Fibroblast of skin of abdomen (primary cell): Measurements from ENCODE around the gene DNAJC16.
A peak's percentile ranks its signal among the peaks of the same experiment; 100 is the strongest.
"Not testable (repeated sequence)": the region's sequence is repeated elsewhere in the genome, so short reads cannot be mapped to it uniquely, and the experiment has no call there.

ENCODE experiments used
- DNase-seq: peaks from one replicate; pipeline ENCODE4 v3.0.0-alpha.2; 2013

Gene DNAJC16

DNA sequence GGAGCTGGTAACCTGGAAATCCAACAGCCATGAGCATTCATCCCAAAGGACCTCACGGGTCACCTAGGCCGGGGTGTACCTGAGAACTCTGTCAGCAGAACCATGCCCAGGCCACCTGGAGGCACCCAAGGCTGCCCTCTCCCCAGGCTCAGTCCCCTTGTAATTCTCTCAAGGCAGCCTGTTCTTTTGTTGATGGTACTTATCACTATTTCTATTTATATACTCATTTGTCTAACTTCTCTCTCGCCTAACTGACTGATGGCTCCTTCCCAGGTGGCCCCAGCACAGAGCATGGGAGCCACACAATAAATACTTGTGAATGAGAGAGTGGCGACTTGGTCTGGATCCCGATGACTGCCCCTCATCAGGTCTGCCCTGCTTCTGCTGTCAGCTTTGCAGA is 19.4 kb upstream of the DNAJC16 start:
- DNase-seq = no peak

DNA sequence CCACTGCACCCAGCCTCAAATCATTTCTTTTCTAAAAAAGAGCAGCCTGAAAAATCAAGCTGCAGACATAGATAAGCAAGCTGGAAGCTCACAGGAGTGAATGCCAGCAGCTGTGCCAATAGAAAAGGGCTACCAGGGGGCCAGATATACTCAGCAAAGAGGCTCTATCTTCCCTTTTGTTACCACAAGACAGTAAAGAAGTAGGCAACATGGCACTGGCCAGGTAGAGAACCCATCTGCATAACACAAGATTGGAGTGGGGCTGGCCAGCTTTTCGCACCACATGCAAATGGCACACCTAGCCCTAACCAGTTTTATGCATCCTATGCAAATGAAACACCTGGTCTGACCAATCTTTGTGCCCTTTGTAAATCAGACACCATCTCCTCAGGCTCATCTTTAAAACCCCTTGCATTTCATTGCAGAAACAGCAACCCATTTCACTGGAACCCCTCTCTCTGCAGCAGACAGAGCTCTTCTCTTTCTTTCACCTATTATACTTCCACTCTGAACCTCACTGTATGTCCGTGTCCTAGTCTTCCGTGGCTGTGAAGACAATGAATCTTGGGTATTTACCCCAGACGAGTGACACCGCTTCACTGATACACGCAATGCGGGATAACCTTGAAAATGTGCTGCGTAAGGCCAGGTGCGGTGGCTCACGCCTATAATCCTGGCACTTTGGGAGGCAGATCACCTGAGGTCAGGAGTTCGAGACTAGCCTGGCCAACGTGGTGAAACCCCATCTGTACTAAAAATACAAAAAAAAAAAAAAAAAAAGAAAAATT is 17.8 kb upstream of the DNAJC16 start:
- DNase-seq = no peak

DNA sequence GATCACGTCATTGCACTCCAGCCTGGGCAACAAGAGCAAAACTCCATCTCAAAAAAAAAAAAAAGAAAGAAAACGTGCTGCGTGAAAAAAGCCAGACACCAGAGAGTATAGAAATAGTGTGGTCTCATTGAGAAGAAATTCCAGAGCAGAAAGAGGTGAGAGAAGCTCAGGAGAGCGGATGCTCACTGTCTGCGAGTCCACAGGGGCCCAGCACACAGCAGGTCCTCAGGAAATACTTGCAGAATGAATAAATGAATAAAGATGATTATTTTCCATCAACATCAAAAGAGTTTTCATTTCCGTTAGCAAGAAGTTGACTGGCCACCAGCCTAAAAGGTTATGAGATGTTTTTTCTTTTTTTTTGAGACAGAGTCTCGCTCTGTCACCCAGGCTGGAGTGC is 17.1 kb upstream of the DNAJC16 start:
- DNase-seq = no peak

DNA sequence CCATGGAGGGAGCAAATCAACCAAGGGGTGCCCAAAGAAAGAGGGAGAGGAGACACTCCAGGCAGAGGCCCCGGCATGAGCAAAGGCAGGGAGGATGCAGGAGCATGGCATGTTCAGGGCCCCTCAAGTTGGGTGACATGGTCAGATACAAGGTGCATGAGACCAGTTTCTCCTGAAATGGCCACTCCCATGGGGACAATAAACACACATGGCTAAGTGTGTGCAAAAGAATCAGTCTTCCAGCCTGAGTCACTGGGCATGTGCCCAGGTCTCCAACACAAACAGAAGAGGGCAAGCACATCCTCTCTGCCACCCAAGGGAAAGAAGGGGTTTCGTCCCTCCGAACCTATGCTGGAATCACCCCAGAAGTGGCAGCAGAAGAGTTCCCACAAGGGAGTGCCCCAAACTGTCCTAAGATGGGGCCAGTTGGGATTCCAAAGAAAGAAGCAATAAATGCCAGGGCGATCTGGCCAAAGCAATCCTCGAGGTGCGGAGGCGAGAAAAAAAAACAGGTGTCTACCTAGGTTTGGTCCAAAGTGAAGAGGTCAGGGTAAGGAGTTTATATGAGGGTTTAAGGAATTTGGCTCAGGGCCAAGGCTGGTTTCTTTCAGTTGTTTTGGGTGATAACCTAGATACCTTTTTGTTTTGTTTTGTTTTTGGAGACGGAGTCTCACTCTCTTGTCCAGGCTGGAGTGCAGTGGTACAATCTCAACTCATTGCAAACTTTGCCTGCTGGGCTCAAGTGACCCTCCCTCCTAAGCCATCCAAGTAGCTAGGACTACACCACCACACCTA is 15.8 kb upstream of the DNAJC16 start:
- no peak for DNase-seq

DNA sequence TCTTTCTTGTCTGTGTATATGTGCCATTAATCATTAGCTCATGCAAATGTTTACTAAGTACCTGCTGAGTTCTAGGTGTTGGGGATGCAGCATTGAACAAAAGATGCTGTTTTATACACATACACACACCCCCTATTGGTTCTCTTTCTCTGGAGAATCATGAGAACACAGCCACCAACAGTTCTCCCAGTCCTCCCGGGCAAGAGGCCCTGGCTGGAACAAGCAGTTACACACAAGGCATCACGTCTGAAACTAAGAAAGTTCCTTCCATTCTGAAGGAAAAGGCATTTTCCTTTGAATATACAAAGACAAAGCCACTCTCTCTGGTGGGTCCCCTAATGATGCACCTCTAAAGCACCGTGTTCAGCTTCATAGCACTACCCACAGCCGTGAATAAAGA is 13.5 kb upstream of the DNAJC16 start:
- no peak for DNase-seq

DNA sequence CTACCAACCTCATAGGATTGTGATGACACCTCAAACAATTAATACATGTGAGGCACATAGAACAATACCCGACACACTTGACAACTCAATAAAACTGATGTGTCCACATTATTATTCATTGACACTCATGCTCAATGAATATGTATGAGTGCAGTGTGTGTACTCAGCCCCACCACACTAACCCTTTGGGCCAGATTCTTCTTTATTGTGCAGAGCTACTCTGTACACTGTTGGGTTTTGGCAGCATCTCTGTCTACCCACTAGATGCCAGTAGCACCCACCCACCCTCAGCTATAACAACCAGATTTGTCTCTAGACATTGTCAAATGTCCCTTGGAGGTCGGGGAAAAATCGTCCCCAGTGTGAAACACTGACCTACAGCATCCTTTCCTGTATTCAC is 12.7 kb upstream of the DNAJC16 start:
- DNase-seq = no peak

DNA sequence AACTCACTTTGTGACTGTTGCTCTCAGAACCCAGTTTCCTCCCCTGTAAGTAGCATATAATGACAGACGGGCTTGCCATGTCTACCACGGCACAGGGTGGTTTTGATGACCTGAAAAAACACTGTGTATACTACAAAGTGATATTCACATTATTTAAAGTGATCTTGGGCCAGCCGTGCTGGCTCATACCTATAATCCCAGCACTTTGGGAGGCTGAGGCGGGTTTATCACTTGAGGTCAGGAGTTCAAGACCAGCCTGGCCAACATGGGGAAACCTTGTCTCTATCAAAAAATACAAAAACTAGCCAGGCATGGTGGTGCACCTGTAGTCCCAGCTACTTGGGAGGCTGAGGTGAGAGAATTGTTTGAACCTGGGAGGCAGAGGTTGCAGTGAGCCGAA is 12.1 kb upstream of the DNAJC16 start:
- not testable (repeated sequence) for DNase-seq

DNA sequence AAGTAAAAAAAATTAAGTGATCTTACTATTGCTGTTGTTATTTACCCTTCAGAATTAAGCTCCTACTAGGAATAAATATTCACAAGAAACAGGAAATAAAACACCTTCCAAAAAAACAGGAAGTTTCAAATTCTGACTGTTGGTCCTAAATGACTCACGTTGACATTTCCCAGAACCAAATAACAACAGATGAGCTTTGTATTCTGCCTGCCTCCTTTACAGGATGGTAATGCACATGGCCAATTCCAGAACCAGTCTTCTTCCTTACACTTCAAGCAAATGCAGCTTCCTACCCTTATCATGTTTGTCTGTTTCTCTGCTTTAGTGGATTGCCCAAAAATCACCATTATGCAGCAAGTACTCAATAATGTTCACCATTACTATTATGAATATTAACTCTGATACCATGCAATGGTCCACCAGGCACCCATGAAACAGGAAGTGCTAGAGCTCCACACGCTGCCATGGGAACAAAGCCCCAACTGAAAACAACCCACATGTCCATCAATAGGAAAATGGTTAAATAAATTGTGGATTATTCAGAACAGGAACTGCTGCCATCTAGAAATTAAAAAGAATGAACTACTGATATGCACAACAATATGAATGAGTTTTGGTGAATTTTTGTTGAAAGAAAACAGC is 11.5 kb upstream of the DNAJC16 start:
- DNase-seq = no peak

DNA sequence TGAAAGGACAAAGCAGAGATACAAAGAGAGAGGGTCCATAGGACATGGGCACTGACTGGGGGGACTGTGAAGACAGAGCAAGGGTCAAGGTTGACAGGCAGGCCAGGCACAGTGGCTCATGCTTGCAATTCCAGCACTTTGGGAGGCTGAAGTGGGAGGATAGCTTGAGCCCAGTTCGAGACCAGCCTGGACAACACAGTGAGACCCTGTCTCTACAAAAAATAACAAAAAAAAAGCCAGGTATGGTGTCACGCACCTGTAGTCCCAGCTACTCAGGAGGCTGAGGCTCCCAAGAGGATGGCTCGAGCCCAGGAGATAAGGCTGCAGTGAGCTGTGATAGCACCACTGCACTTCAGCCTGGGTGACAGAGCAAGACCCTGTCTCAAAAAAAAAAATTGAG is 7.0 kb upstream of the DNAJC16 start:
- no peak for DNase-seq

DNA sequence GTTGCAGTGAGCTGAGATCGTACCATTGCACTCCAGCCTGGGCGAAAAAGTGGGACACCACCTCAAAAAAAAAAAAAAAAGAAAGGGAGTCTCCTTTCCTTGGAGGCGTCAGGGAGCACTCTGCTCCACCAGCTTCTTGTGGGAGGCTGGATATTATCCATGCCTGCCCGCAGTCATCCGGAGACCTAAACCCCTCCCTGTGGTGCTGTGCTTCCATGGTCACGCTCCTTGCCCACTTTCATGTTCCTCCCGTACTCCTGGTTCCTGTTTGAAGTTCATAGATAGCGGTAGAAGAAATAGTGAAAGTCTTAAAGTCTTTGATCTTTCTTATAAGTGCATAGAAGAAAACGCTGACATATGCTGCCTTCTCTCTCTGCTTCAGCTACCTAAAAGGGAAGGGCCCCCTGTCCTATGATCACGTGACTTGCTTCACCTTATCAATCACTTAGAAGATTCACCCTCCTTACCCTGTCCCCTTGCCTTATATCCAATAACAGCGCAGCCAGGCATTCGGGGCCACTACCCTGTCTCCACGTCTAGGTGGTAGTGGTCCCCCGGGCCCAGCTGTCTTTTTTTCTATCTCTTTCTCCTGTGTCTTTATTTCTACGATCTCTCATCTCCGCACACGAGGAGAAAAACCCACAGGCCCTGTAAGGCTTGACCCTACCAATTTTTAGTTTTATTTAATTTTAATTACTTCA is 5.3 kb upstream of the DNAJC16 start:
- DNase-seq = not testable (repeated sequence)

DNA sequence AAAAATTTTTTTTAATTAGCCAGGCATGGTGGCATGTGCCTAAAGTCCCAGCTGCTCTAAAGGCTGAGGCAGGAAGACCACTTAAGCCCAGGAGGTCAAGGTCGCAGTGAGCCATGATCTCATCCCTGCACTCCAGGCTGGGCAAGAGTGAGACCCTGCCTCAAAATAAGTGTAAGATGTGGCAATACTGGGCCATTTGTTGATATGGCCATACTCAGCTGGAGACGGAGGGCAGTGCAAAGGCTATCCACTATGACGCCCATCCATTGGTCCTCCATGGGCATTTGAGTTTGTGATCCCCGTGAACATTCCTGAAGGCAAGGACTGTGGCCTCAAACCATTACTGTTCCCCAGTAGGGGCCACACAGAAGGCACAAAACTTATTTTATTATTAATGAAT is 4.1 kb upstream of the DNAJC16 start:
- no peak for DNase-seq

DNA sequence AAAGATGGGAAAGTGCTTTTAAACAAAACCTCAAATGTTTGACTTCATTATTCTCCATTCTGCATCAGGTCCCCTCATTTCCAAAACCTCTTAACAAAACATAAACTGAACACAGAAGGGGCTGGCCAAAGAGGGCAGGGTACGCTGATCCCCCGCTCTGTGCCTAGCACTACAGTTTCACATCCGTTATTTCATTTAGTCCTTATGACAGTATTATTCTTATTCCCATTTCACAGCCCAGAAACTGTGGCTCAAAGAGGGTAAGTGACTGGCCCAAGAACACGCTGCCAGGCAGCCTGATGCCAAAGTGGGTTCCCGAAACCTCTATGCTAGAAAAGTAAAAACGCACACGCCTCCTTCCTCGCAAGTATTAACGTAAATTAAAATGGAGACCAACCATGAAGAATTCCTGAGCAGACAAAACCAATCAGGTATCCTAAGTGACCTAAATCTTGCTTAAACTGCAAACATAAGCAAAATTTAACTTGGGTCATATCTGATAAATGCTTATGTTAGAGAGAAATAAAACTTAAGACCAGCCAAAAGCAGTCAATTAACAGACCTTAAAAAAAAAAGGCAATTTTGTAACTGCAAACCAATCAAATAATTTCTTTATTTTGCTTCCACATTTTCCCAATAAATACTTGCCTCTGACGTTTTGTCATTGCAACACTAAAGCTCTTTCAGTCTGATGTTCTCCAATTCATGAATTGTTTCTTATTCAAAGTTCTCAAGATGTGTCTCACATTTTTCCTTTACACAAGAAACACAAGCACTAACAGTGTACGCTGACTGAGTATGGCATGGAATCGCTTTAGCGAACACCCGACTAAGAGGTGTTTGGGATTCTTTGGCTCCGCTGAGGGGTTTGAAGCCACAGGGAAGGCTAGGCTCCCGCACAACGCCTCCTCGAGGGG is 3.3 kb upstream of the DNAJC16 start:
- DNase-seq = no peak

DNA sequence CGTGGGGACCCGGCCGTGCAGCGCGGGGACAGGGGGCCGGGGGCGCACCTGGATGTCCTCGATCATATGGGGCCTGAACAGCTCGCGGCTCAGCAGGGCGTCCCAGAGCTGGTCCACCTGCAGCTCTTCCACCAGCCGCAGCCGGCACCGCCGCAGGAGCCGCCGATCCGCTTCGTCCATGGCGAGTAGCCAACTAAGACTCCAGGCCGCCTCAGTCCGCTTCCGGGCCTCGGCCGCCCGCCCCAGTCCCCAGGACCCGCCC is 2.7 kb upstream of the DNAJC16 start, which contains the start of gene CASP9:
Gene CASP9, minus strand, starts transcription at position 195 of the 262 bp plus-strand sequence. Its CDS starts 15 bp downstream, at position 180.
- DNase-seq = no peak

DNA sequence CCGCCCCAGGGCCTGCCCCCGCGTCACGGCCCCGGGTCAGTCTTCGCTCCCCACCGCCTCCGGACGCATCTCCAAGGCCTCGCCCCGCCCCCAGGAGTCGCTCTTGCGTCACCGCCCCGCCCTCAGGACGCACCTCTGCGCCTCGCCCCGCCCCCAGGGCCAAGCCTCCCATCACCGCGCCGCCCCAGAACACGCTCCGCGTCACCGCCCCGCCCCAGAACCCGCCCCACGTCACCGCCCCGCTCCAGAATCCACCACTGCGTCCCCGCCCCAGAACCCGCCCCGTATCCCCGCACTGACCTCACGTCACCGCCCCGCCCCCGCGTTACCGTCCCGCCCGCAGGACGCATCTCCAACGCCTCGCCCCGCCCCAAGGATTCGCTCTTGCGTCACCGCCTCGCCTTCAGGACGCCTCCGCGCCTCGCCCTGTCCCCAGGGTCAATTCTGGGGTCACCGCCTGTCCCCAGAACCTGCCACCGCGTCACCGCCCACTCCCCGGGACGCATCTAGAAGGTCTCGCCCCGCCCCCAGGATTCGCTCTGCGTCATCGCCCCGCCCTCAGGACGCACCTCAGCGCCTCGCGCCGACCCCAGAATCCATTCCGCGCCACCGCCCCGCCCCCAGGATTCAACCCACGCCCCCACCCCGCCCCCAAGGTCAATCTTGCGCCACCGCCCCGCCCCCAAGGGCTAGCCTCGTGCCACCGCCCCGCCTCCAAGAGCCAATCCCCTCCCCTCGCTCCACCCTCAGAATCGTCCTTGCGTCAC is 2.2 kb upstream of the DNAJC16 start:
- peak; percentile 99 for DNase-seq

DNA sequence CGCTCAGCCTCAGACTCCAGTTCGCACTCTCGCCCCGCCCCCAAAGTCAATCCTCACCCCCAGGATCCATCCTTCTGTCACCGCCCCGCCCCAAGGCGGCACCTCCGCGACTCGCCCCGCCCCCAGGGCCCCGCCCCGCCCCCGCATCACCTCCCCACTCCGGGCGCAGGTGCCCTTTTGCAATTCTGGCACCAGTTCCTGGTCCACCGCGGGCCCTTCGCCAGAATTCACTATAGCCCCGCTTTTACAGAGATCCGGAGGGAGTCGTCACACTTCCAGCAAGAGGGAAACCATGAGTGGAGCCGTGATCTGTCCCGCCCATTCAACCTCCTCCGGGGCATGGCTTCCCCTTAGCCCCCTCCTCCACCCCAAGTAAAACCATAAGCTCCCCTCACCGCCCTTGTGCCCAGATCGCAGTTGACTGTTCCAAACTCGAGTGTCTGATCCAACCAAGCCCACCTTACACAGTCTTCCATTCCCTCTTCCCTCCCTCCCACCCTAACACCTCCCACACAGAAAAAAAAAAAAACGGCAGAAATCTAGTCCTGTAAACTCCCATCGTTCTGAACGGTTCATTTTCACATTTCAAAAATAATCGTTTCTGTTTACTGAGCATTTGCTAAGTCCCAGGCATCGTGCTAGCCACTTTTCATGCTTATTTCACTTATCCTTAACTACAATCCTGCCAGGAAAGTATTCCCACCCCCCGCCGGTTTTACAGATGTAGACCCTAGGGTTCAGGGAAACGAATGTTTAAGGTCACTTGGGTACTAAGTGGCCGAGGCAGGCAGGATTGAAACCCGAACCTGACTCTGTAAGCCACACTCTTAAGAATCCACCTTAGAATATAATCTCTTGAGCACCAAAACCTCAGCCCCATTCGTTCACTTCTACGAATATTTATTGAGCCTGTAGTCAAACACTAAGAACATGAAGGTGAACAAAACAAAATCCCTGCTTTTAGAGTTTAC is 1.3 kb upstream of the DNAJC16 start:
- no peak for DNase-seq

DNA sequence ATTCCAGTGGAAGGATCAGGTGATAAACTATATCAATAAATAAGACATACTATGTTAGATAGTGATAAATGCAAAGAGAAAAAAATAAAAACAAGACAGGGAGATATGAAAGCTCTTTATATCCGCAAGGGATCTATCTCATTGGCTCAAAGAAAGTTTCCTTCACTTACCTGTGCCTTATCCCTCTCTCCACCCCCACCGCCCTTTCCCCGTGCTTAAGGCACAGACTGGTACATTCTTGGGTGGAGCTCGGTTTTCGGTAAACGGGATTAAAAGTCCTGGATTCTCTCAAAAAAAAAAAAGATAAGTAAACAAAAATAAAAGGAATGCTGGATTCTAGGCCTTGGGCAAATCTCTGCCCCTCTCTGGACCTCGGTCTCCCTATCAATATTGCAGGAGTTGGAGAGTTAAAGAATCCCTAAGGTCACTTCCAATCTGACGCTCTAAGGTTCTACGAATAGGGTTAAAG is 593 bp upstream of the DNAJC16 start:
- no peak for DNase-seq

DNA sequence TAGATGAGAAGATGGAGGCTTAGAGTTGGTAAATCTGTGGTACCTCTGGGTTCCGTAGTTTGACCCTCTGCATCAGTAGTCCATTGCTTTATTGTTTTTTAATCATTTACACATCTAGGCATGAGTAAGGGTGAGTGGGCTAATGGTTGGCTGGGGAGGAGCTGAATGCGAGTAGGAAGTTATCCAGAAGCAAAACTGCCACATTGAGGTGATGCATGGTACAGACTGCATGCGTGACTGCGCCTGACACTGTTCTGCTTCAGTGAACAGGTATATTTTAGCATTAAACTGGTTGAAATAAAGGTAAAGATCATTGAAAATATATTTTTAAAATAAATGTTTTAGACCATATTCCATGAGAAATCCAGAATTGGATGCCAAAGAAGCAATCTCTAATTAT is 4.4 kb downstream of the DNAJC16 start:
- no peak for DNase-seq

DNA sequence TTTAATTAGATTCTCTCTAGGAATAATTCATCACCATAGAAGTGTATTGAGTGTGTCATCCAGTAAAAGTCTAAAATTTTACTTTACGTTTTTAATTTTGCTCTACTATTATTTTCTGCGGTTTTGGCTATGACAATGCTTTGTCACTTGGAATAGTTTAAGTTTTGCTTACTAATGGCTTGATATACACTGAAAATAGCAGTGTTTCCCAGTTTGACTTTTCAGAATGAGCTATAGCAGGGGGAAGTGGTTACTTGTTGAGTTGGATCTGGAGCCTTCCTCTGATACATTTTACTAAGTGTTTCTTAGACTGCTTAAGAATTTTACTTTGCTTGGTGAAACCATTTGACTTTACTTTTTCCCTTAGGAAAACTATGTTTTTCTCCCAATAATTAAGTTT is 5.0 kb downstream of the DNAJC16 start:
- DNase-seq = no peak

DNA sequence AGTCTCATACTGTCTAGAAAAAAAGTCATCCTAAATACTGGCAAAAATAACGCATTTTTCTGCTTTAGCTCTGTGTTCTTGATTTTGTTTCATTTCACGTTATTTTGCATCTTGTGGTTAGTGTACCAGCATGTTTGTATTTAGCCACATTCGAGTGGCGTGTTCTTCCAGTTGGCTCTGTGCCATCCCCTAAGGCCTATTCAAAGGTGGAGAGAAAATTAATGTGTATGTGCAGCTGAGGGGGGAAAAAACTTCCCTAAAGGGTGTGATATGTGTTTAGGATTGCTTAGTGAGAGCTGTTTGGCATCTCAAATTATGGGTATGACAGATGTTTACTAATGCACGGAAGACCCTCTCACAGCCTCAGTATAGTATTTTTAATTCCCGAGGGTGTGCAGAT is 12.1 kb downstream of the DNAJC16 start:
- no peak for DNase-seq

DNA sequence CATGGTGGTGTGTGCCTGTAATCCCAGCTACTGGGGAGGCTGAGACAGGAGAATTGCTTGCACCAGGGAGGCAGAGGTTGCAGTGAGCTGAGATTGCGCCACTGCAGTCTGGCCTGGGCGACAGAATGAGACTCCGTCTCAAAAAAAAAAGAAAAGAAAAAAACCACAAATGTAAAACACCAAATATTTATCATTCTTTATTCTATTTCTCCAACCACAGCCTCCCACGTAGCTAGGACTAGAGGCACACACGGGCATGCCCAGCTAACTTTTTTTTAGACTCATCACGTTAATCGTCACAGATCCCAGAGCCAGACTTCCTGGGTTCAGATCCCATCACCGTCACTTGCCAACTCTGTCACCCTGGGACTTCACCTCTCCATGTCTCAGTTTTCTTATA is 13.5 kb downstream of the DNAJC16 start:
- DNase-seq = peak; percentile 57
